H7 (cell line): ENCODE measurements around the gene HSD11B2. TPM values are rescaled to one million over a fixed set of nuclear protein-coding genes. Genes with fewer than 3 reads are reported as not detected.
"Not testable (repeated sequence)": the region's sequence is repeated elsewhere in the genome, so short reads cannot be mapped to it uniquely, and the experiment has no call there.

Experiments used
- DNase-seq: peaks from one replicate; pipeline ENCODE4 v3.0.0; 2012
- H3K27me3 ChIP-seq: 2 replicates; pipeline ENCODE4 v1.6.0; 2011; ENCODE audit warnings: mild to moderate bottlenecking, low read length; ENCODE audit not compliant: control insufficient read depth, insufficient read depth
- H3K36me3 ChIP-seq: replicated peaks from 2 replicates; pipeline ENCODE4 v1.5.1; 2011; ENCODE audit warnings: low read length; ENCODE audit not compliant: control insufficient read depth, insufficient read depth
- H3K4me3 ChIP-seq: 2 replicates; pipeline ENCODE4 v1.5.1; 2011; ENCODE audit warnings: low read depth, mild to moderate bottlenecking, control low read depth, low read length, moderate library complexity; ENCODE audit not compliant: insufficient read depth
- total RNA-seq: library from RNA; depleted of rRNA; stranded (reverse); fragments of >200 nt; shearing (Covaris generic); gene quantifications from 2 replicates; pipeline ENCODE4 v1.2.3, GENCODE V29; 2014

HSD11B2 gene
- total RNA-seq, 1 experiment from 2014 or later = 25.1 TPM

- peak; percentile 61 for DNase-seq
- no peak overlapping the region for H3K4me3 ChIP-seq
- H3K36me3 ChIP-seq = no peaks in the 10 kb centered on the region
These were observed 26.1 kb upstream of the HSD11B2 start for GRCh38 chr16:67404740-67405226.

GRCh38 chr16:67405336-67405735 lies 25.6 kb upstream of the HSD11B2 start:
- H3K27me3 ChIP-seq = peaks cover 2% of the 10 kb centered on the region
- peak; percentile 39 for DNase-seq
- H3K36me3 ChIP-seq = no peaks in the 10 kb centered on the region
- H3K4me3 ChIP-seq = no peak overlapping the region

More at GRCh38 chr16:67404740-67405226, 26.1 kb upstream of the HSD11B2 start:
- peaks cover 2% of the 10 kb centered on the region for H3K27me3 ChIP-seq

- peak; percentile 55 for DNase-seq
- Histone ChIP-seq H3K36me3 (no peaks in the 10 kb centered on the region), H3K27me3 (peaks cover 2% of the 10 kb centered on the region), H3K4me3 (no peak overlapping the region)
These were observed 24.6 kb upstream of the HSD11B2 start for GRCh38 chr16:67406111-67406971.

GRCh38 chr16:67407176-67407787 lies 23.6 kb upstream of the HSD11B2 start:
- peak; percentile 52 for DNase-seq
- Histone ChIP-seq H3K27me3 (peaks cover 1% of the 10 kb centered on the region), H3K4me3 (no peak overlapping the region), H3K36me3 (no peaks in the 10 kb centered on the region)

- Histone ChIP-seq H3K27me3 (no peaks in the 10 kb centered on the region), H3K4me3 (no peak overlapping the region), H3K36me3 (no peaks in the 10 kb centered on the region)
- DNase-seq = peak; percentile 78
These were observed 23.0 kb upstream of the HSD11B2 start for GRCh38 chr16:67407788-67408452.

- H3K4me3 ChIP-seq = no peak overlapping the region
- no peaks in the 10 kb centered on the region for H3K27me3 ChIP-seq
- DNase-seq = no peak
- no peaks in the 10 kb centered on the region for H3K36me3 ChIP-seq
These were observed 21.3 kb upstream of the HSD11B2 start for GRCh38 chr16:67409631-67410030.

- Histone ChIP-seq H3K27me3 (no peaks in the 10 kb centered on the region), H3K4me3 (no peak overlapping the region), H3K36me3 (no peaks in the 10 kb centered on the region)
- no peak for DNase-seq
These were observed 19.6 kb upstream of the HSD11B2 start for GRCh38 chr16:67411339-67411738.

GRCh38 chr16:67412294-67412693 lies 18.6 kb upstream of the HSD11B2 start:
- Histone ChIP-seq H3K4me3 (no peak overlapping the region), H3K27me3 (no peaks in the 10 kb centered on the region), H3K36me3 (no peaks in the 10 kb centered on the region)
- no peak for DNase-seq

GRCh38 chr16:67413978-67414911 lies 16.7 kb upstream of the HSD11B2 start:
- Histone ChIP-seq H3K36me3 (no peaks in the 10 kb centered on the region), H3K4me3 (no peak overlapping the region), H3K27me3 (no peaks in the 10 kb centered on the region)
- DNase-seq = no peak

- H3K4me3 ChIP-seq = peak overlapping the region; percentile 81
- H3K36me3 ChIP-seq, DNase-seq, H3K27me3 ChIP-seq: not testable (repeated sequence)
These were observed 15.5 kb upstream of the HSD11B2 start for GRCh38 chr16:67415421-67415820.

- Histone ChIP-seq H3K36me3 (no peaks in the 10 kb centered on the region), H3K27me3 (no peaks in the 10 kb centered on the region)
- peak; percentile 98 for DNase-seq
These were observed 14.8 kb upstream of the HSD11B2 start, which contains the start of gene ZDHHC1 for GRCh38 chr16:67415872-67416793. Gene ZDHHC1 (minus strand): TSS chr16:67416477. CDS start chr16:67407775, 8,702 bp downstream.

GRCh38 chr16:67417333-67418061 lies 13.4 kb upstream of the HSD11B2 start:
- no peaks in the 10 kb centered on the region for H3K27me3 ChIP-seq
- DNase-seq = no peak
- H3K36me3 ChIP-seq = no peaks in the 10 kb centered on the region
- H3K4me3 ChIP-seq = no peak overlapping the region

More at GRCh38 chr16:67415872-67416793, 14.8 kb upstream of the HSD11B2 start, which contains the start of gene ZDHHC1:
- H3K4me3 ChIP-seq = peak within 1 kb of the TSS; percentile 81
